Cardiac fibroblast (primary cell): ENCODE results near the gene HTRA1.

Experiments
- DNase-seq, 2 donors: peaks; one replicate each; pipeline versions ENCODE4 v3.0.0 to v3.0.0-alpha.2; 2010; ENCODE audit warnings: low read depth in 2 of 2
- H3K4me3 ChIP-seq, 2 donors: replicated peaks in 1 of 2; 1 replicate in 1 of 2; 2 replicates in 1 of 2; pipeline ENCODE4 v1.5.1; 2011; ENCODE audit warnings: low read depth in 2 of 2, low read length in 2 of 2, mild to moderate bottlenecking in 2 of 2, moderate library complexity in 1 of 2
- CTCF ChIP-seq: IDR thresholded peaks from one replicate; pipeline ENCODE4 v1.5.1; 2011; ENCODE audit warnings: low read depth, mild to moderate bottlenecking, low read length, inconsistent platforms

Gene HTRA1

GRCh38 chr10:122435212-122435827 lies 26.0 kb upstream of the HTRA1 start:
- DNase-seq, result peak; percentile 60 to 70

GRCh38 chr10:122441961-122442360 lies 19.4 kb upstream of the HTRA1 start:
- no peak for TF ChIP-seq CTCF
- peak; percentile 44 to 81 for DNase-seq
- no peak overlapping the region for H3K4me3 ChIP-seq

More at GRCh38 chr10:122435212-122435827, 26.0 kb upstream of the HTRA1 start:
- peak; percentile 37 for TF ChIP-seq CTCF
- H3K4me3 ChIP-seq, result no peak overlapping the region

GRCh38 chr10:122445469-122445868 lies 15.9 kb upstream of the HTRA1 start:
- peak in 1 of 2 donors; percentile 19 for DNase-seq

GRCh38 chr10:122445904-122446303 lies 15.4 kb upstream of the HTRA1 start:
- DNase-seq, result no peak
- no peak overlapping the region for H3K4me3 ChIP-seq
- TF ChIP-seq CTCF, result no peak

More at GRCh38 chr10:122445469-122445868, 15.9 kb upstream of the HTRA1 start:
- TF ChIP-seq CTCF, result no peak
- no peak overlapping the region for H3K4me3 ChIP-seq

- DNase-seq, result peak in 1 of 2 donors; percentile 55
- TF ChIP-seq CTCF, result no peak
- H3K4me3 ChIP-seq, result no peak overlapping the region
Observed at GRCh38 chr10:122446668-122447423, 14.5 kb upstream of the HTRA1 start.

- no peak for TF ChIP-seq CTCF
- H3K4me3 ChIP-seq, result no peak overlapping the region
- DNase-seq, result no peak
Observed at GRCh38 chr10:122448600-122448999, 12.8 kb upstream of the HTRA1 start.
